SK-N-MC (cell line): ENCODE data around the gene ATG9B.

Source experiments
- DNase-seq: peaks from one replicate; pipeline ENCODE4 v3.0.0-alpha.2; 2011; ENCODE audit warnings: low read depth, low spot score
- H3K27ac ChIP-seq: fragments of 200-600 bp; sonication (generic); 2 replicates; pipeline ENCODE4 v1.5.1; 2016; ENCODE audit warnings: mixed run types
- H3K36me3 ChIP-seq: fragments of 200-600 bp; sonication (generic); 2 replicates; pipeline ENCODE4 v1.6.1; 2017; ENCODE audit warnings: antibody characterized with exemption, low read length, mixed read lengths; ENCODE audit not compliant: insufficient read depth
- H3K4me3 ChIP-seq: fragments of 200-600 bp; sonication (generic); 2 replicates; pipeline ENCODE4 v1.5.1; 2016
- H3K9ac ChIP-seq: fragments of 200-600 bp; sonication (generic); 2 replicates; pipeline ENCODE4 v1.8.0; 2017; ENCODE audit warnings: mixed run types, mixed read lengths; ENCODE audit not compliant: insufficient read length
- H3K9me3 ChIP-seq: fragments of 200-600 bp; sonication (generic); 2 replicates; pipeline ENCODE4 v1.6.1; 2017; ENCODE audit warnings: low read depth, mild to moderate bottlenecking, antibody characterized with exemption, low read length, moderate library complexity, mixed read lengths
- EZH2 ChIP-seq: fragments of 200-600 bp; sonication (generic); IDR thresholded peaks from one replicate; pipeline ENCODE4 v1.6.1; 2017; ENCODE audit warnings: antibody characterized with exemption
- FOXP2 ChIP-seq: optimal IDR thresholded peaks from 2 replicates; pipeline ENCODE3; 2011; ENCODE audit warnings: mild to moderate bottlenecking, moderate library complexity; ENCODE audit not compliant: insufficient read depth; ENCODE audit errors: extremely low read length, control extremely low read depth
- POLR2AphosphoS5 ChIP-seq: IDR thresholded peaks from 2 replicates; pipeline ENCODE4 v1.6.1; 2012; ENCODE audit warnings: mild to moderate bottlenecking, low read depth, low read length, borderline replicate concordance

Gene ATG9B

DNA sequence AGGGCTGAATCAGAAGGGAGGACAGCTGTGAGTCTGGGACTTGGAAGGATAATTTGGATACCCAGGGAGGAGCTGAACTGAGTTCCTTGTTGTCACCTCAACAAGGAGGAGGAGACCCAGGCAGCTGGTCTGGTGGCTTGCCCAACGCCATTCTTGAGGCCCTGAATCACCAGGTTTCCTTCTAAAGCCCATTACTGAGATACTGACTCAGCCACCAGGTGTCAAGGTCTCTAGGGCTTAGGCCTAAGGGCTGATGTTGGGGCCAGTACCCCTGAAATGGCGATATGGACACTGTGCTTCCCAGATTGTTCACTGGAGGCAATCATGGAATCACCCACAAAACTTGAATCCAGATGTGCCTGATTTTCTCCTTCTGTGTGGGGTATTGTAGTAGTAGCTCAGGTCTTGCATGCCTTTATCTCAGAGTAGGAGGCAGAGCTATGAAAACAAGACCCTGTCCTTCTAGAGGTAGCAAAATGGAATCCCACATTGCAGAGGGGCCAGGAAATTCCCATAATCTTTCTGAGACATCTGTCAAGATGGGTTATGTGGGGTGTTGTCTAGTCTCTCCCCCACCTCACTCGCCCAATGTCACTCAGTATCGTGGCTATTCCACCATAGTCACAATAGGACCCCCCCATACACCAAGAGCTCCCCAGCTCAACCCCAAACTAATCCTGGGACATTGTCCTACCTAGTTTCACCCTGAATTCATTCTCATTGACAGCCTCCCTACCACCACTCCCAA lies 1.8 kb upstream of the ATG9B start:
- Histone ChIP-seq H3K4me3 (no peak overlapping the region), H3K9ac (no peak overlapping the region), H3K9me3 (no peaks in the 10 kb centered on the region), H3K36me3 (no peaks in the 10 kb centered on the region), H3K27ac (no peak overlapping the region)
- TF ChIP-seq FOXP2 = no peak
- TF ChIP-seq POLR2AphosphoS5 = no peak
- no peak for TF ChIP-seq EZH2
- no peak for DNase-seq

- H3K36me3 ChIP-seq = no peaks in the 10 kb centered on the region
- no peak overlapping the region for H3K4me3 ChIP-seq
- H3K9ac ChIP-seq = no peak overlapping the region
- DNase-seq = no peak
- no peaks in the 10 kb centered on the region for H3K9me3 ChIP-seq
- no peak for TF ChIP-seq FOXP2
- no peak for TF ChIP-seq POLR2AphosphoS5
- no peak for TF ChIP-seq EZH2
- no peak overlapping the region for H3K27ac ChIP-seq
Measured at GRCh38 chr7:151023232-151023631, 1.1 kb downstream of the ATG9B start.

DNA sequence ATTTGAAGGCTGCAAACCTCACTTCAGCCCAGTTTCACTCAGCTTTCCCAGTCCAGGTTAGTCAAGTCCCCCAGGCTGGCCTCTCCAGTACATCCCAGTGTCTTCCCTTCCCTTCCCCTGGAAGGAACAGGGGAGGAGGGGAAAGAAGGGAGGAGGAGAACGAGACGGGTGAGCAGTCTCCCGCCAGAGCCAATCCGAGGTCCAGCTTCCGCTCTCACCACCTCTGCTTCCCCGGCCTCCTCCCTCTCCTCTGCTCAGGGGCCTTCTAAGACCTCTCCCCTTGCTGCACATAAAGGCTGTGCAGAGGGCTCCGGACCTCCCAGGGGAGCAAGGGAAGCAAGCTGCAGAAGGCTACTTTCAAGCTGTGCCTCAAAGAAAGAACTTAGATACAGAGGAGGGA lies 4.1 kb downstream of the ATG9B start:
- H3K4me3 ChIP-seq = no peak overlapping the region
- H3K27ac ChIP-seq = no peak overlapping the region
- no peaks in the 10 kb centered on the region for H3K36me3 ChIP-seq
- no peaks in the 10 kb centered on the region for H3K9me3 ChIP-seq
- H3K9ac ChIP-seq = no peak overlapping the region
- no peak for DNase-seq
- TF ChIP-seq FOXP2 = no peak
- TF ChIP-seq EZH2 = no peak
- TF ChIP-seq POLR2AphosphoS5 = no peak

- no peak overlapping the region for H3K27ac ChIP-seq
- TF ChIP-seq EZH2 (no peak), POLR2AphosphoS5 (no peak), FOXP2 (no peak)
- no peak for DNase-seq
- peak overlapping the region; percentile 74 for H3K4me3 ChIP-seq
- H3K36me3 ChIP-seq = no peaks in the 10 kb centered on the region
- no peak overlapping the region for H3K9ac ChIP-seq
- no peaks in the 10 kb centered on the region for H3K9me3 ChIP-seq
Measured at GRCh38 chr7:151019130-151019447, 5.2 kb downstream of the ATG9B start.

GRCh38 chr7:151018421-151019129 lies 5.7 kb downstream of the ATG9B start:
- Histone ChIP-seq H3K4me3 (peak overlapping the region; percentile 74), H3K9me3 (no peaks in the 10 kb centered on the region), H3K36me3 (no peaks in the 10 kb centered on the region), H3K9ac (peak overlapping the region; percentile 71), H3K27ac (no peak overlapping the region)
- no peak for TF ChIP-seq EZH2
- TF ChIP-seq POLR2AphosphoS5 = no peak
- no peak for TF ChIP-seq FOXP2
- DNase-seq = no peak

DNA sequence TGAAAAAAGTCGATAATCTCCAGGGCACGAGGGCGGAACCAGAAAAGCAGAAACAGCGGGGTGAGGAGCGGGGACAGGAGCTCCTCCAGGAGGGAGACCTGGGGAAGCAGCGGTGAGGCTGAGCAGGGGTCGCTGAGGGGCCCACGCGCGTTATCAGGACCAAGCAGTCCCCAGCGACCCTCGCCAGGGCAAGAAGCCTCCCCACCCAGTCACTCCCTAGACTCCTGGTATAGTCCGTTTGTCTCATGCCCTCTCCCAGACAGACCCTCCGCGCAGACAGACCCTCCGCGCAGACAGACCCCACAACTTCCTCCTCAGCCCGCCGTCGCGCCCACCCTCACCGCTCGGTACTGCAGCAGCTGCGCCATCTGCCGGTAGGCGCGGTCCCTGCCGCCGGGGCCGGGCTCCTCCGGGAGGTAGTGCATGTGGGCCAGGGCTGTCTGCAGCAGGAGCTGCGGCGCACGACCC lies 6.3 kb downstream of the ATG9B start:
- Histone ChIP-seq H3K9ac (peak overlapping the region; percentile 71), H3K36me3 (no peaks in the 10 kb centered on the region), H3K4me3 (peak overlapping the region; percentile 74), H3K9me3 (no peaks in the 10 kb centered on the region), H3K27ac (no peak overlapping the region)
- no peak for DNase-seq
- no peak for TF ChIP-seq EZH2
- no peak for TF ChIP-seq FOXP2
- TF ChIP-seq POLR2AphosphoS5 = no peak

DNA sequence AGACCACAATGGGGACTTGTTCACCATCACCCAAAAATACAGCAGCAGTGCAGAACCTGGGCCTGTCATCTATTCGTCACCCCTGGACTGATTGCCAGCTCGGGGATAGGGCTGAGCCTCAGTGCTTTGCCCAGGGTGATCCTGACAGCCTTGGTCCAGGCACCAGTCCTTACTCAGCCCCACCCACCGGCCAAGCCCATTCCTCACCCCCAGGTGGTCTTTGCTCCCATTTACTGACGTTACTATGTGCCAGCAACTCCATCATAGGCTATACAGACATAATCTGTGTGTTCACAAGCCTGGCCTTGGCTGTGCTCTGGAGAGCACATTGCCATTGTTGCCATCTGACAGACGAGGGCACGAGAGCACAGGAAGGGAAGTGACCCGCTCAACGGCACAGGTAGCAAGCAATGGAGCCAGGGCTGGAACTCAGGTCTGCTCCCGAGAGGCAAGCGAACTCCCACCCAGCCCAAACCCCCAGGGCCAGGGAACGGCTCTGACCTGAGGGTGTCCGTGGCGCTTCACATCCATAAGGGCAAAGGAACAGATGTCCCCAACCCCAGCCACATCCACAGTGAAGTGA lies 6.8 kb downstream of the ATG9B start:
- Histone ChIP-seq H3K36me3 (no peaks in the 10 kb centered on the region), H3K4me3 (peak overlapping the region; percentile 74), H3K27ac (no peak overlapping the region), H3K9ac (no peak overlapping the region), H3K9me3 (no peaks in the 10 kb centered on the region)
- no peak for DNase-seq
- TF ChIP-seq EZH2 (no peak), FOXP2 (no peak), POLR2AphosphoS5 (no peak)

GRCh38 chr7:151016942-151017341 lies 7.4 kb downstream of the ATG9B start:
- no peak for DNase-seq
- Histone ChIP-seq H3K36me3 (no peaks in the 10 kb centered on the region), H3K9me3 (no peaks in the 10 kb centered on the region), H3K9ac (no peak overlapping the region), H3K4me3 (no peak overlapping the region), H3K27ac (no peak overlapping the region)
- no peak for TF ChIP-seq POLR2AphosphoS5
- no peak for TF ChIP-seq FOXP2
- no peak for TF ChIP-seq EZH2
